A549 (cell line): ENCODE results near the gene TNNI2. TPM values are rescaled to one million over a fixed set of nuclear protein-coding genes. Genes with fewer than 3 reads are reported as not detected.

Source experiments
- ATAC-seq, 2 experiments: fragments of 200-7000 bp in 1 of 2; fragments of >200 bp in 1 of 2; cut with Nextera tagmentation in 1 of 2; cut with Tn5 transposase in 1 of 2; 3 replicates each; pipeline versions ENCODE4 v1.8.0 to v1.9.1; 2018 to 2020; ENCODE audit warnings: mild to moderate bottlenecking in 1 of 2, moderate library complexity in 1 of 2
- CTCF ChIA-PET: fragments of 300-600 bp; sonication (Branson Sonifier 250); formaldehyde crosslinking; extraction: SDS; loops from one replicate; lab custom pipeline; 2021; ENCODE audit warnings: antibody characterized with exemption, inconsistent platforms; lab: Yijun Ruan, JAX
- POLR2A ChIA-PET: fragments of 350-600 bp; formaldehyde crosslinking; extraction: SDS; loops from one replicate; lab custom pipeline; 2021; ENCODE audit warnings: antibody characterized with exemption, inconsistent platforms; lab: Yijun Ruan, JAX
- DNase-seq, 2 experiments: peaks; one replicate each; pipeline versions ENCODE4 v3.0.0 to v3.0.0-alpha.2; 2011 to 2016; ENCODE audit warnings: low read depth in 1 of 2, low spot score in 1 of 2
- FAIRE-seq: peaks from 2 replicates; lab custom pipeline; 2011; peaks lifted over from hg19 to GRCh38; lab: Jason Lieb, UNC
- H3K27ac ChIP-seq, 2 experiments: fragments of >200 bp; sonication (Bioruptor Twin); formaldehyde crosslinking; 3 replicates each; pipeline ENCODE4 v1.5.1; 2016 to 2017
- H3K4me1 ChIP-seq: fragments of >200 bp; sonication (Bioruptor Twin); formaldehyde crosslinking; 3 replicates; pipeline ENCODE4 v1.6.1; 2016
- H3K4me2 ChIP-seq: fragments of >200 bp; sonication (Bioruptor Twin); formaldehyde crosslinking; 3 replicates; pipeline ENCODE4 v1.6.1; 2016
- H3K4me3 ChIP-seq: fragments of >200 bp; sonication (Bioruptor Twin); formaldehyde crosslinking; 3 replicates; pipeline ENCODE4 v1.5.1; 2016
- H3K9me3 ChIP-seq: fragments of >200 bp; sonication (Bioruptor Twin); formaldehyde crosslinking; 3 replicates; pipeline ENCODE4 v1.6.1; 2016
- BHLHE40 ChIP-seq: IDR thresholded peaks from 2 replicates; pipeline ENCODE4 v1.6.1; 2012; ENCODE audit warnings: low read depth, low read length, inconsistent platforms
- CBX8 ChIP-seq: fragments of 200-600 bp; sonication (generic); IDR thresholded peaks from 2 replicates; pipeline ENCODE4 v1.6.1; 2016
- EHMT2 ChIP-seq: fragments of 200-600 bp; sonication (generic); IDR thresholded peaks from 2 replicates; pipeline ENCODE4 v1.6.1; 2016; ENCODE audit warnings: antibody characterized with exemption, low read depth, mild to moderate bottlenecking, moderate library complexity
- EP300 ChIP-seq, 2 experiments: fragments of >200 bp; sonication (Bioruptor Twin); formaldehyde crosslinking; IDR thresholded peaks; 2 replicates in 1 of 2; 3 replicates in 1 of 2; pipeline ENCODE4 v1.6.1; 2016 to 2017
- FOSB ChIP-seq: fragments of 250-450 bp; sonication (Bioruptor Pico); IDR thresholded peaks from 2 replicates; pipeline ENCODE4 v1.5.0; 2020; ENCODE audit warnings: mild to moderate bottlenecking, moderate library complexity
- FOXS1 ChIP-seq: fragments of 250-450 bp; sonication (Bioruptor Pico); IDR thresholded peaks from 2 replicates; pipeline ENCODE4 v1.5.0; 2020; ENCODE audit warnings: mild to moderate bottlenecking, moderate library complexity
- MYC ChIP-seq: IDR thresholded peaks from 2 replicates; pipeline ENCODE4 v1.6.1; 2012; ENCODE audit warnings: mild to moderate bottlenecking, inconsistent platforms, low read length, improper control_type of control experiment, borderline replicate concordance
- RAD21 ChIP-seq, 2 experiments: fragments of >200 bp in 1 of 2; sonication (Bioruptor Twin) in 1 of 2; formaldehyde crosslinking in 1 of 2; IDR thresholded peaks in 1 of 2; conservative IDR thresholded peaks in 1 of 2; 2 replicates in 1 of 2; 3 replicates in 1 of 2; pipeline ENCODE4 v1.6.1; 2012 to 2018; ENCODE audit warnings: inconsistent platforms in 1 of 2
- RFX5 ChIP-seq: fragments of 450-650 bp; IDR thresholded peaks from 2 replicates; pipeline ENCODE4 v1.7.1; 2014; ENCODE audit warnings: antibody characterized with exemption, mild to moderate bottlenecking, moderate library complexity
- SMC3 ChIP-seq: fragments of >200 bp; sonication (Bioruptor Twin); formaldehyde crosslinking; IDR thresholded peaks from 3 replicates; pipeline ENCODE4 v1.6.1; 2018; ENCODE audit warnings: inconsistent platforms
- WGBS: methylation state at CpG from one replicate; pipeline ENCODE4 v1.1.6; 2017; ENCODE audit errors: missing lambda C conversion rate; 5-methylcytosine and 5-hydroxymethylcytosine counted together
- polyA plus RNA-seq, 4 experiments: library from polyadenylated mRNA; depleted of rRNA in 3 of 4; stranded (reverse); fragments of >200 nt; fragmentation: RNase III in 1 of 4; extraction: RNeasy Plus Mini Kit Qiagen cat#74134 plus additional on column Dnase treatment in 1 of 4; gene quantifications; 2 replicates in 3 of 4; 3 replicates in 1 of 4; pipeline ENCODE4 v1.2.3, GENCODE V29; 2011 to 2017
- TF ChIP-seq, protein P1 (sequence below): fragments of >200 bp; sonication (Bioruptor Twin); formaldehyde crosslinking; IDR thresholded peaks from 3 replicates; pipeline ENCODE4 v1.5.1; 2016
- TF ChIP-seq, protein P2 (sequence below): IDR thresholded peaks from 2 replicates; pipeline ENCODE4 v1.6.1; 2012

TNNI2 gene
- polyA plus RNA-seq, 2 of the 4 experiments (the other 2 are of a cell fraction), result not detected

DNA sequence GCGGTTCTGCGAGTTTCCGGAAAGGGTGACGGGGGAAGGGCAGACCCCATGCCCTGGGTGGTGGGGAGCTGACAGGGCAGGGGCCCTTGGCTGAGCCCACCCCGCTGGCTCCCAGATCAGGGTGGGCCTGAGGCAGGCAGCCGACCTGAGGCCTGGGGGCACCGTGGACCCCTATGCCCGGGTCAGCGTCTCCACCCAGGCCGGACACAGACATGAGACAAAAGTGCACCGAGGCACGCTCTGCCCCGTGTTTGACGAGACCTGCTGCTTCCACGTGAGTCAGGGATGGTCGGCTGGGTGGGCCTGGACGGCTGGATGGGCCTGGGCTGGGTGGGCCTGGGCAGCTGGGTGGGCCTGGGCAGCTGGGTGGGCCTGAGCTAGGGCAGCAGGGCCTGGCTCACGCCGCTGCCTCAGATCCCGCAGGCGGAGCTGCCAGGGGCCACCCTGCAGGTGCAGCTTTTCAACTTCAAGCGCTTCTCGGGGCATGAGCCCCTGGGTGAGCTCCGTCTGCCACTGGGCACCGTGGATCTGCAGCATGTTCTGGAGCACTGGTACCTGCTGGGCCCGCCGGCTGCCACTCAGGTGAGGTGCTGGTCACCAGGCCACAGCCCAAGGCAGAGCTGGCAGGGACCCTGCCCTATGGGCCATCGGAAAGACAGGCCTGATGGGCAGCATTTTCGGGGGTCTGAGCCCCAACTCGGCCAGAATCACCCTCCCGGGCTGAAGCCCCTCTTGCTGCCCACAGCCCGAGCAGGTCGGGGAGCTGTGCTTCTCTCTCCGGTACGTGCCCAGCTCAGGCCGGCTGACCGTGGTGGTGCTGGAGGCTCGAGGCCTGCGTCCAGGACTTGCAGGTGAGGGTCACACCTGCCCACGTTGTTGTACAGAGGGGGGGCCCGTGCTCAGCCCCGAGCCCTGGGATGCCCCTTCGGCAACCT, 2.5 kb upstream of the TNNI2 start:
- DNase-seq, result no peak
- ATAC-seq, result no peak
- peaks cover 31% of the 10 kb centered on the region for H3K4me1 ChIP-seq
- no peak overlapping the region for H3K27ac ChIP-seq
- no peak for FAIRE-seq
- TF ChIP-seq RFX5 (no peak), FOXS1 (no peak)
- TF ChIP-seq, all 56 proteins: peak for 0
- CTCF ChIA-PET, result interaction anchor here (0.7 to 13.7 kb wide), 26 partner anchors 8 to 316 kb away, joined by 3 to 605 read pairs (median 6); partner anchors contain the start of gene LSP1
- no peak overlapping the region for H3K4me3 ChIP-seq
- H3K4me2 ChIP-seq, result no peak overlapping the region
- POLR2A ChIA-PET, result no interaction called here
- 88% methylated on average over 12 of the region's 43 CpGs for WGBS
- no peaks in the 10 kb centered on the region for H3K9me3 ChIP-seq

DNA sequence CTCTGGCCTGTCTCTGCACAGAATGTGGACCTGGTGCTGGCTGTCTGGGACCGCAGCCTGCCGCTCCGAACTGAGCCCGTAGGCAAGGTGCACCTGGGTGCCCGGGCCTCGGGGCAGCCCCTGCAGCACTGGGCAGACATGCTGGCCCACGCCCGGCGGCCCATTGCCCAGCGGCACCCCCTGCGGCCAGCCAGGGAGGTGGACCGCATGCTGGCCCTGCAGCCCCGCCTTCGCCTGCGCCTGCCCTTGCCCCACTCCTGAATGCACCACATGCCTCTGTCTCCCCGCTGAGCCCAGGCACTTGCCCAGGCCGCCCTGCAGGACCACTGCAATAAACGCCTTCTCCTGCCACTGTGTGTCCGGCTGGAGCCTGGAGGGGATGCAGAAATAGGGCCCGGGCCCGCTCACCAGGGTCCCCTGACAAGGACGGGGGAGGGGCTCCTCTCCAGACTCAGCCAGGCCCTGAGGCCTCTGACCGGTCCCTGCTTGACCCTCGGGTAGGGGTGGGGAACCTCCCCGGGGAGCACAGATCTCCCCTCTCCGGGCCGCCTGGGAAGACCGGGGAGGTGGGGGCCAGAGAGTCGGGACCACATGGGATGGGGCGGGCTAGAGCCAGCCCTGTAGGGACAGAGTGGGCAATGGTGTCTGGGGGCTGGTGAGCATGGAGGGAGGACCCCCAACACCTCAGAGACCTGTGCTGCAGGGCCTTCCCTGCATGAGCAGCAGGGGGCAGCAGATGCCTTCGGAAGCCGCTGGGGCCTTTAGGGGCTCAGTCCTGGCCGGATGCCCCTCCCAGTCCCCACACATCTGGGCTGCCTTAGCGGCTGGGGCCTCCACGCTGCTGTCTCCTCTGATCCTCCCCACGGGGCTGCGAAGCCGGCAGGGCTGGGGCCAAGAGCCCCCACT, 1.4 kb upstream of the TNNI2 start:
- H3K9me3 ChIP-seq, result no peaks in the 10 kb centered on the region
- ChIA-PET CTCF (interaction anchor here (1.0 to 13.7 kb wide), 24 partner anchors 15 to 315 kb away, joined by 3 to 605 read pairs (median 6); partner anchors contain the start of gene LSP1), POLR2A (no interaction called here)
- FAIRE-seq (no peak), DNase-seq (peak; percentile 59 to 70)
- peak overlapping the region in 1 of 2 experiments; percentile 73; a peak in 3 of 6 replicates for H3K27ac ChIP-seq
- H3K4me2 ChIP-seq, result no peak overlapping the region
- H3K4me1 ChIP-seq, result peaks cover 24% of the 10 kb centered on the region
- WGBS, result 31% methylated on average over 14 of the region's 38 CpGs
- TF ChIP-seq RAD21 (conservative IDR thresholded peaks at IDR 0.05 in 1 of 2, IDR thresholded peaks at IDR 0.05 in 1 of 2), result peak; percentile 93 to 97
- TF ChIP-seq SMC3, result peak; percentile 96
- TF ChIP-seq BHLHE40, result no peak
- TF ChIP-seq MYC, result no peak
- TF ChIP-seq FOSB (CRISPR knock-in tag), result no peak
- TF ChIP-seq, protein P1, sequence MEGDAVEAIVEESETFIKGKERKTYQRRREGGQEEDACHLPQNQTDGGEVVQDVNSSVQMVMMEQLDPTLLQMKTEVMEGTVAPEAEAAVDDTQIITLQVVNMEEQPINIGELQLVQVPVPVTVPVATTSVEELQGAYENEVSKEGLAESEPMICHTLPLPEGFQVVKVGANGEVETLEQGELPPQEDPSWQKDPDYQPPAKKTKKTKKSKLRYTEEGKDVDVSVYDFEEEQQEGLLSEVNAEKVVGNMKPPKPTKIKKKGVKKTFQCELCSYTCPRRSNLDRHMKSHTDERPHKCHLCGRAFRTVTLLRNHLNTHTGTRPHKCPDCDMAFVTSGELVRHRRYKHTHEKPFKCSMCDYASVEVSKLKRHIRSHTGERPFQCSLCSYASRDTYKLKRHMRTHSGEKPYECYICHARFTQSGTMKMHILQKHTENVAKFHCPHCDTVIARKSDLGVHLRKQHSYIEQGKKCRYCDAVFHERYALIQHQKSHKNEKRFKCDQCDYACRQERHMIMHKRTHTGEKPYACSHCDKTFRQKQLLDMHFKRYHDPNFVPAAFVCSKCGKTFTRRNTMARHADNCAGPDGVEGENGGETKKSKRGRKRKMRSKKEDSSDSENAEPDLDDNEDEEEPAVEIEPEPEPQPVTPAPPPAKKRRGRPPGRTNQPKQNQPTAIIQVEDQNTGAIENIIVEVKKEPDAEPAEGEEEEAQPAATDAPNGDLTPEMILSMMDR, result peak; percentile 89
- TF ChIP-seq, all 56 proteins: peak for 3
- H3K4me3 ChIP-seq, result no peak overlapping the region
- ATAC-seq, result peak; percentile 46 to 87

DNA sequence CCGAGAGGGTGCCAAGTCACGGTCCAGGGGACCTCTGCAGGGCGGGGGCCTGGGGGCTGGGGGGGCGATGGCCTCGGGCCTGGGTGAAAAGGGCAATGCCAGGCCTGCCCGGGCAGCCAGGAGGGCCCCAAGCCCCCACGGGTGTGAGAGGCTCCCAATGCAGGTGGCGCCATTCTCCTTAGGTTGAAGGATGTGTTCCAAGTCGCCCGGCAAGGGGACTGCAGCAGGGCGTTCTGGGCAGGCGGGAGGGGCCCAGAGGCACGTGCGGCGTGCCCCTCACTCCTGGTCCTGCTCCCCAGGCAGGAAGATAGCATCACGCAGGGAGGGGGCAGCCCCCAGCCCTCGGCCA, 730 bp upstream of the TNNI2 start:
- peaks cover 20% of the 10 kb centered on the region for H3K4me1 ChIP-seq
- H3K9me3 ChIP-seq, result no peaks in the 10 kb centered on the region
- FAIRE-seq, result no peak
- TF ChIP-seq EHMT2, result no peak
- TF ChIP-seq, protein P2, sequence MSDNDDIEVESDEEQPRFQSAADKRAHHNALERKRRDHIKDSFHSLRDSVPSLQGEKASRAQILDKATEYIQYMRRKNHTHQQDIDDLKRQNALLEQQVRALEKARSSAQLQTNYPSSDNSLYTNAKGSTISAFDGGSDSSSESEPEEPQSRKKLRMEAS, result no peak
- TF ChIP-seq EP300 (IDR thresholded peaks at IDR 0.05), result no peak
- TF ChIP-seq, protein P1, result peak; percentile 36; the same call in 2 of the 3 replicates
- TF ChIP-seq RAD21 (conservative IDR thresholded peaks at IDR 0.05 in 1 of 2, IDR thresholded peaks at IDR 0.05 in 1 of 2), result peak in 1 of 2 experiments; percentile 26; a peak in 2 of 5 replicates
- TF ChIP-seq CBX8, result no peak
- 0 out of 3 replicates have a peak, but pooled peaks have one; percentile 34 for TF ChIP-seq SMC3
- ChIA-PET POLR2A (no interaction called here), CTCF (interaction anchor here (0.8 to 9.7 kb wide), 10 partner anchors 14 to 314 kb away, joined by 3 to 174 read pairs (median 7); partner anchors contain the start of gene LSP1)
- WGBS, result 80% methylated on average over 1 of the region's 17 CpGs
- no peak overlapping the region for H3K4me3 ChIP-seq
- peak in 1 of 2 experiments; percentile 12; a peak in 3 of 6 replicates for ATAC-seq
- no peak overlapping the region for H3K4me2 ChIP-seq
- peak overlapping the region in 1 of 2 experiments; percentile 73; a peak in 3 of 6 replicates for H3K27ac ChIP-seq
- DNase-seq, result no peak
